HTERT RPE-1 (cell line): ENCODE data around the gene TUBB2A.
"Not testable (repeated sequence)": the region's sequence is repeated elsewhere in the genome, so short reads cannot be mapped to it uniquely, and the experiment has no call there.

Experiments used
- in situ Hi-C: fragments of 300-500 bp; cut with MboI; formaldehyde crosslinking; loops from 4 replicates; pipeline ENCODE4 v1.14.3; 2020; ENCODE audit warnings: low sequenced_read_pairs

The TUBB2A gene

GRCh38 chr6:3156184-3157130, 887 bp downstream of the TUBB2A start:
- in situ Hi-C loops: not testable (repeated sequence)

- in situ Hi-C loops: not testable (repeated sequence)
These were observed 1.9 kb downstream of the TUBB2A start for GRCh38 chr6:3155416-3155815.

GRCh38 chr6:3152689-3153088, 4.7 kb downstream of the TUBB2A start:
- in situ Hi-C loops: no loop called here

GRCh38 chr6:3151691-3152090, 5.7 kb downstream of the TUBB2A start:
- in situ Hi-C loops: no loop called here

GRCh38 chr6:3147914-3148757, 9.2 kb downstream of the TUBB2A start:
- in situ Hi-C loops: no loop called here

- in situ Hi-C loops: no loop called here
These were observed 12.8 kb downstream of the TUBB2A start for GRCh38 chr6:3144571-3144970.

GRCh38 chr6:3143158-3143557, 14.2 kb downstream of the TUBB2A start:
- in situ Hi-C loops: no loop called here

GRCh38 chr6:3142536-3142935, 14.8 kb downstream of the TUBB2A start:
- in situ Hi-C loops: no loop called here

GRCh38 chr6:3140201-3140600, 17.1 kb downstream of the TUBB2A start:
- in situ Hi-C loops: no loop called here

GRCh38 chr6:3139090-3139903, 18.0 kb downstream of the TUBB2A start:
- in situ Hi-C loops: no loop called here

GRCh38 chr6:3138341-3138740, 19.0 kb downstream of the TUBB2A start:
- in situ Hi-C loops: no loop called here

GRCh38 chr6:3137873-3138272, 19.5 kb downstream of the TUBB2A start:
- in situ Hi-C loops: not testable (repeated sequence)

- in situ Hi-C loops: no loop called here
These were observed 20.1 kb downstream of the TUBB2A start for GRCh38 chr6:3137057-3137777.

- in situ Hi-C loops: no loop called here
These were observed 20.9 kb downstream of the TUBB2A start for GRCh38 chr6:3136292-3137011.

GRCh38 chr6:3135668-3136291, 21.6 kb downstream of the TUBB2A start:
- in situ Hi-C loops: no loop called here

GRCh38 chr6:3133515-3133914, 23.8 kb downstream of the TUBB2A start:
- in situ Hi-C loops: no loop called here

- in situ Hi-C loops: no loop called here
These were observed 25.6 kb downstream of the TUBB2A start for GRCh38 chr6:3131695-3132094.

GRCh38 chr6:3128356-3129108, 28.8 kb downstream of the TUBB2A start:
- in situ Hi-C loops: no loop called here
